Gastrocnemius medialis (tissue), 4 donors: Measurements from ENCODE around the gene PHLDA2. TPM values are rescaled to one million over a fixed set of nuclear protein-coding genes. Genes with fewer than 3 reads are reported as not detected.
A peak's percentile ranks its signal among the peaks of the same experiment; 100 is the strongest.

Experiments
- ATAC-seq, 2 donors: fragments of 150-250 bp; one replicate each; pipeline ENCODE4 v1.9.1; 2016
- DNase-seq, 2 donors: peaks; one replicate each; pipeline ENCODE4 v3.0.0-alpha.2; 2019
- H3K27ac ChIP-seq, 4 donors: fragments of 200-600 bp; sonication (generic); 1 replicate in 1 of 4; 2 replicates in 3 of 4; pipeline ENCODE4 v1.5.1; 2016 to 2018; ENCODE audit warnings: mild to moderate bottlenecking in 2 of 4, moderate library complexity in 1 of 4
- H3K27me3 ChIP-seq, 3 donors: fragments of 200-600 bp; sonication (generic) in 2 of 3; 1 replicate in 1 of 3; 2 replicates in 2 of 3; pipeline versions ENCODE4 v1.5.1 to v1.6.0; 2016 to 2019; ENCODE audit warnings: mild to moderate bottlenecking in 1 of 3, moderate library complexity in 1 of 3
- H3K36me3 ChIP-seq, 2 donors: fragments of 200-600 bp; sonication (generic) in 1 of 2; one replicate each; pipeline ENCODE4 v1.5.1; 2017 to 2018
- H3K4me1 ChIP-seq, 2 donors: fragments of 200-600 bp; sonication (generic) in 1 of 2; one replicate each; pipeline ENCODE4 v1.5.1; 2016 to 2017; ENCODE audit warnings: mild to moderate bottlenecking in 2 of 2
- H3K4me3 ChIP-seq, 4 donors: fragments of 200-600 bp; sonication (generic) in 3 of 4; 1 replicate in 1 of 4; 2 replicates in 3 of 4; pipeline ENCODE4 v1.5.1; 2016 to 2019; ENCODE audit warnings: mild to moderate bottlenecking in 2 of 4
- H3K9me3 ChIP-seq, 3 donors: fragments of 200-600 bp; sonication (generic) in 2 of 3; 1 replicate in 1 of 3; 2 replicates in 2 of 3; pipeline ENCODE4 v1.5.1; 2016 to 2019
- POLR2A ChIP-seq, 2 donors: fragments of 450-650 bp; IDR thresholded peaks; one replicate each; pipeline ENCODE4 v1.6.1; 2017; ENCODE audit warnings: antibody characterized with exemption in 2 of 2, mild to moderate bottlenecking in 2 of 2, moderate library complexity in 2 of 2
- in situ Hi-C, 4 donors: fragments of 200-750 bp; cut with MboI; loops; one replicate each; pipeline versions ENCODE4 v1.15.0 to v1.8.0; 2017; ENCODE audit warnings: low sequenced_read_pairs in 4 of 4
- intact Hi-C: fragments of 100-400 bp; cut with DNase I; formaldehyde crosslinking; loops from one replicate; pipeline ENCODE4 v1.15.1; 2023; ENCODE audit warnings: low total_unique reads
- total RNA-seq, 4 donors: library from RNA; depleted of rRNA; stranded (reverse); fragments of >200 nt; gene quantifications; one replicate each; pipeline versions ENCODE4 v1.1.0 to v1.2.3, GENCODE V29; 2016
- TF ChIP-seq, protein P1 (sequence below), 5 experiments: fragments of 450-650 bp in 3 of 5; fragments of 200-600 bp in 2 of 5; sonication (generic) in 2 of 5; IDR thresholded peaks in 4 of 5; conservative IDR thresholded peaks in 1 of 5; 1 replicate in 4 of 5; 2 replicates in 1 of 5; pipeline ENCODE4 v1.5.1; 2016 to 2019; ENCODE audit warnings: antibody characterized with exemption in 5 of 5, mild to moderate bottlenecking in 3 of 5, moderate library complexity in 3 of 5

The PHLDA2 gene
- total RNA-seq, 4 donors from 2014 or later = 1.4 TPM; not detected in 3

DNA sequence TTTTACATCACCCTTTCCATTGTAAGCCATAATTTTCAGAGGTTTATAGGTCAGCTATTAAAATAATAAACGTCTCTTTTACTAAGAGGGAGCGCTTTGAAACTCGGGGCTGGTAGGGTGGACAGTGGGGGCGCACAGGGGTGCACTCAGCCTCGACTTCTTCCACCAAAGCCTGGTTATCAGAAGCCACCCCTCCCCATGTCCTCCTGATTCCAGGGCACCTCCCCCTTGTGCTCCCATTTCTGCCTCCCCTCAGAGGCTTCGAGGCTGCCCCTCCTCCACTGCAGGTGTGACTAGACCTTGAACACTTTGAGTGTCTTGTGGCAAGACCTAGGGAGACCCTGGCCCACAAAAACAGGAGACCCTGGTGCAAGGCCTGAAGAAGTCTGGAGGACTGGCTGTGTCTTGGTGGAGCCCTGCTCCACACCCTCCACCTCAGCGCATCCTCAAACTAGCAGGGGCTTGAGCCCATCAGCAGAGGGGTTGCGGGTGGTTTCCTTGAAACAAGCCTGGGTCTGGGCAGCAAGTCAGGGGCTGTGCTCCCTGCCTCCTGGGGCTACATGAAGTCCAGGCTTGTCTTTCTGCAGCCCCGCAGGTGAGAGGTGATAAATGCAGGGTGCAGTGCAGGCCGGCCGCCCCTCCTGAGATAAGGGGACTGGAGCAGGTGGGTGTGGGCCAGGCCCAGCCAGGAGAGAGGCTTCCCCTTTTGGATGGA, 46.7 kb downstream of the PHLDA2 start:
- no peak for ATAC-seq
- H3K9me3 ChIP-seq = no peaks in the 10 kb centered on the region
- no peak for DNase-seq
- peak overlapping the region; percentile 67 to 95 (median 82) for H3K4me3 ChIP-seq
- in situ Hi-C loops = loop anchor here in 3 of 4 donors (25.0 kb wide), 2 partner anchors 195 to 445 kb away; partner anchors contain the start of genes KCNQ1OT1 (in 3 of the 3), KCNQ1 (in 1 of the 3) and TRPM5 (in 1 of the 3)
- H3K27me3 ChIP-seq = no peaks in the 10 kb centered on the region
- H3K27ac ChIP-seq = peak overlapping the region in 2 of 4 donors; percentile 4 to 87
- TF ChIP-seq POLR2A (IDR thresholded peaks at IDR 0.05) = no peak
- TF ChIP-seq, protein P1, sequence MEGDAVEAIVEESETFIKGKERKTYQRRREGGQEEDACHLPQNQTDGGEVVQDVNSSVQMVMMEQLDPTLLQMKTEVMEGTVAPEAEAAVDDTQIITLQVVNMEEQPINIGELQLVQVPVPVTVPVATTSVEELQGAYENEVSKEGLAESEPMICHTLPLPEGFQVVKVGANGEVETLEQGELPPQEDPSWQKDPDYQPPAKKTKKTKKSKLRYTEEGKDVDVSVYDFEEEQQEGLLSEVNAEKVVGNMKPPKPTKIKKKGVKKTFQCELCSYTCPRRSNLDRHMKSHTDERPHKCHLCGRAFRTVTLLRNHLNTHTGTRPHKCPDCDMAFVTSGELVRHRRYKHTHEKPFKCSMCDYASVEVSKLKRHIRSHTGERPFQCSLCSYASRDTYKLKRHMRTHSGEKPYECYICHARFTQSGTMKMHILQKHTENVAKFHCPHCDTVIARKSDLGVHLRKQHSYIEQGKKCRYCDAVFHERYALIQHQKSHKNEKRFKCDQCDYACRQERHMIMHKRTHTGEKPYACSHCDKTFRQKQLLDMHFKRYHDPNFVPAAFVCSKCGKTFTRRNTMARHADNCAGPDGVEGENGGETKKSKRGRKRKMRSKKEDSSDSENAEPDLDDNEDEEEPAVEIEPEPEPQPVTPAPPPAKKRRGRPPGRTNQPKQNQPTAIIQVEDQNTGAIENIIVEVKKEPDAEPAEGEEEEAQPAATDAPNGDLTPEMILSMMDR (IDR thresholded peaks at IDR 0.05 in 4 of 5, conservative IDR thresholded peaks at IDR 0.05 in 1 of 5) = no peak
- intact Hi-C loops = no loop called here
- H3K36me3 ChIP-seq = no peaks in the 10 kb centered on the region
- H3K4me1 ChIP-seq = peaks cover 8 to 26% of the 10 kb centered on the region in 2 donors

GRCh38 chr11:2881981-2882375, 47.2 kb downstream of the PHLDA2 start:
- ATAC-seq (no peak), DNase-seq (no peak)
- no peaks in the 10 kb centered on the region for H3K9me3 ChIP-seq
- no peaks in the 10 kb centered on the region for H3K36me3 ChIP-seq
- no peak for TF ChIP-seq POLR2A (IDR thresholded peaks at IDR 0.05)
- TF ChIP-seq, protein P1 (IDR thresholded peaks at IDR 0.05 in 4 of 5, conservative IDR thresholded peaks at IDR 0.05 in 1 of 5) = no peak
- peak overlapping the region in 2 of 4 donors; percentile 12 to 26 for H3K27ac ChIP-seq
- intact Hi-C loops (no loop called here), in situ Hi-C loops (loop anchor here in 3 of 4 donors (25.0 kb wide), 2 partner anchors 195 to 445 kb away; partner anchors contain the start of genes KCNQ1OT1 (in 3 of the 3), KCNQ1 (in 1 of the 3) and TRPM5 (in 1 of the 3))
- H3K4me1 ChIP-seq = peaks cover 8 to 25% of the 10 kb centered on the region in 2 donors
- H3K27me3 ChIP-seq = no peaks in the 10 kb centered on the region
- peak overlapping the region in 1 of 4 donors; percentile 3 for H3K4me3 ChIP-seq

DNA sequence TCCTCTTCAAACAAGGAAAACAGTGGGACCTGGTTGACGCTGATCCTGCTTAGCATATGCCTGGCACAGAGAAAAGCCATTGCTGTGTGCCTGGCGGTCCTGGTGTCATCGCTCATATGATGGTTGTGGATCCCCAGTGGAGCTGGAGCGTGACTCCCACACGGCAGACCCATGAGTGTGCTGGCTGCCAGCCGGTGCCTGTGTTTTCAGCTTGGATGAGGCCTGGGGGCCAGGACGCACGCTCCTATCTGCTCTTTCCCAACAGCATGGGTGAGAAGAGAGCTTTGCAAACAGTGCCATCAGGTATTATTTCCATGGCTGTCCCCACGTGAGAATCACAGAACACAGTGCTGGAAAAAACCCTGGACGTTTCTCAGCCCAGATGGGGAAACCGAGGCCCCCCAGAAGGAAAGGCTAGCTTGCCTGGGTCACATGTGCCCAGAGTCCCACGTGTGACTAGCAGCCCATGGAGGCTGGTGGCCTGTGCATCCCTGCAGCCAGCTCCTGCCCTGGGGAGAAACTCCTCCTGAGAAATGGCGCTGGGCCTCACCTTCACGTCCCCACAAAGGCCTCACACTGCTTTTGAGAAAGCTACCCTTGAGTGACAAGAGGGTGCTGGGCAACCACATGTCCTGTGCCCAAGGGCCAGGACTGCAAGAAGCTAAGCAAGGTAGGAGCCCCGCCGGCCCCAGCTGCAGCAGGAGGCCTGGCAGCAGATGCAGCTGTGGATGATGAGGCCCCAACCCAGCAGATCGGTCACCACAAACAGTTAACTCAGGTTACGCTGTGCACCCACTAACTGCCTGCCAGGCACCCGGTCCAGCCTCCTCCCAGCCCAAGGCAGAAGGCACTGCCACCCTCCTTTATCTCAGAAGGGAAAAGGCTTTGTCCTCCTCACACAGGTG, 47.9 kb downstream of the PHLDA2 start:
- no peaks in the 10 kb centered on the region for H3K9me3 ChIP-seq
- DNase-seq (no peak), ATAC-seq (no peak)
- in situ Hi-C loops = loop anchor here in 3 of 4 donors (25.0 kb wide), 2 partner anchors 194 to 444 kb away; partner anchors contain the start of genes KCNQ1OT1 (in 3 of the 3), KCNQ1 (in 1 of the 3) and TRPM5 (in 1 of the 3)
- H3K36me3 ChIP-seq = no peaks in the 10 kb centered on the region
- no peaks in the 10 kb centered on the region for H3K27me3 ChIP-seq
- H3K4me3 ChIP-seq = no peak overlapping the region
- peaks cover 8 to 19% of the 10 kb centered on the region in 2 donors for H3K4me1 ChIP-seq
- peak overlapping the region in 1 of 4 donors; percentile 12 for H3K27ac ChIP-seq
- TF ChIP-seq POLR2A (IDR thresholded peaks at IDR 0.05) = no peak
- TF ChIP-seq, protein P1 (IDR thresholded peaks at IDR 0.05 in 4 of 5, conservative IDR thresholded peaks at IDR 0.05 in 1 of 5) = no peak
- intact Hi-C loops = no loop called here

GRCh38 chr11:2880646-2881045, 48.6 kb downstream of the PHLDA2 start:
- DNase-seq = no peak
- ATAC-seq = no peak
- Histone ChIP-seq H3K4me1 (peaks cover 8 to 19% of the 10 kb centered on the region in 2 donors), H3K4me3 (no peak overlapping the region), H3K27me3 (no peaks in the 10 kb centered on the region), H3K27ac (no peak overlapping the region), H3K36me3 (no peaks in the 10 kb centered on the region), H3K9me3 (no peaks in the 10 kb centered on the region)
- in situ Hi-C loops = loop anchor here in 3 of 4 donors (25.0 kb wide), 2 partner anchors 193 to 443 kb away; partner anchors contain the start of genes KCNQ1OT1 (in 3 of the 3), KCNQ1 (in 1 of the 3) and TRPM5 (in 1 of the 3)
- TF ChIP-seq, protein P1 (IDR thresholded peaks at IDR 0.05 in 4 of 5, conservative IDR thresholded peaks at IDR 0.05 in 1 of 5) = no peak
- no peak for TF ChIP-seq POLR2A (IDR thresholded peaks at IDR 0.05)
- intact Hi-C loops = no loop called here
